ENCODE data around the gene WWTR1.
A peak's percentile ranks its signal among the peaks of the same experiment; 100 is the strongest.

WWTR1 gene

GRCh38 chr3:149667576-149667975, 9.8 kb upstream of the WWTR1 start:
- TF ChIP-seq, protein P1, sequence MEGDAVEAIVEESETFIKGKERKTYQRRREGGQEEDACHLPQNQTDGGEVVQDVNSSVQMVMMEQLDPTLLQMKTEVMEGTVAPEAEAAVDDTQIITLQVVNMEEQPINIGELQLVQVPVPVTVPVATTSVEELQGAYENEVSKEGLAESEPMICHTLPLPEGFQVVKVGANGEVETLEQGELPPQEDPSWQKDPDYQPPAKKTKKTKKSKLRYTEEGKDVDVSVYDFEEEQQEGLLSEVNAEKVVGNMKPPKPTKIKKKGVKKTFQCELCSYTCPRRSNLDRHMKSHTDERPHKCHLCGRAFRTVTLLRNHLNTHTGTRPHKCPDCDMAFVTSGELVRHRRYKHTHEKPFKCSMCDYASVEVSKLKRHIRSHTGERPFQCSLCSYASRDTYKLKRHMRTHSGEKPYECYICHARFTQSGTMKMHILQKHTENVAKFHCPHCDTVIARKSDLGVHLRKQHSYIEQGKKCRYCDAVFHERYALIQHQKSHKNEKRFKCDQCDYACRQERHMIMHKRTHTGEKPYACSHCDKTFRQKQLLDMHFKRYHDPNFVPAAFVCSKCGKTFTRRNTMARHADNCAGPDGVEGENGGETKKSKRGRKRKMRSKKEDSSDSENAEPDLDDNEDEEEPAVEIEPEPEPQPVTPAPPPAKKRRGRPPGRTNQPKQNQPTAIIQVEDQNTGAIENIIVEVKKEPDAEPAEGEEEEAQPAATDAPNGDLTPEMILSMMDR (IDR thresholded peaks at IDR 0.05; ENCODE audit: low read depth, low read length, missing control alignments) = no peak
- no peak for DNase-seq (ENCODE audit: low read depth)
- H3K4me3 ChIP-seq (ENCODE audit: low read depth, low read length) = no peak overlapping the region

- DNase-seq (ENCODE audit: low read depth) = no peak
- no peak overlapping the region for H3K4me3 ChIP-seq (ENCODE audit: low read depth, low read length)
- TF ChIP-seq, protein P1 (IDR thresholded peaks at IDR 0.05; ENCODE audit: low read depth, low read length, missing control alignments) = no peak
Observed at GRCh38 chr3:149663966-149664365, 6.1 kb upstream of the WWTR1 start.

DNA sequence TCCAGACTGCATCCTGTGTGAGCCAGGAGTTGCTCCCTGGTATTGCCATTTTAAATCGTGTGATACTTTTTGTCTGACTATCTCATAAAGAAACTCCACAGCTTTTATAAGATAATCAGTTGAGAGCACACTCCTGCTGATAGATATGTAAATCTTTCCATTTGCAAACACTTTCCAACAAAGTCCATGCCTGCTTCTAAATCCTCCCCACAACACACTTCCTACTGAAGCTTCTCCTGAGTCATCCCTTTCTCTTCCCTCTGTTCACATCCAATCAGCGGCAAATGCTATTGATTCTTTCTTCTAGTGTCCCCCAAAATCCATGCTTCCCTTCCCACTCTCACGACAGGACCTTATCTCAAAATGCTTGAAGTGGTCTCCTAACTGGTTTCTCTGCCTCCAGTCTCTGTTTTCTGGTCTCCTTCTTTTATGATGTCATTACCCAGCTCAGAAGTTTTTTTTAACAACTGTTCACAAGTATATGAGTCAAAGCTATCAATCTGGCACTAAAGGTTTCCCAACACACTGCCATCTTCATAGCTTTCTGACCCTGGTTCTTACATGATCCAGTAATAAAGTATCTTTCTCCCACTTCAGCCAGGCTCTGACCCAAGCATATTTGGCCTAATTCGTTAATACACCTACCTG, 4.5 kb upstream of the WWTR1 start:
- no peak overlapping the region for H3K4me3 ChIP-seq (ENCODE audit: low read depth, low read length)
- TF ChIP-seq, protein P1 (IDR thresholded peaks at IDR 0.05; ENCODE audit: low read depth, low read length, missing control alignments) = no peak
- no peak for DNase-seq (ENCODE audit: low read depth)

- no peak for DNase-seq (ENCODE audit: low read depth)
- TF ChIP-seq, protein P1 (IDR thresholded peaks at IDR 0.05; ENCODE audit: low read depth, low read length, missing control alignments) = no peak
- H3K4me3 ChIP-seq (ENCODE audit: low read depth, low read length) = no peak overlapping the region
Observed at GRCh38 chr3:149660462-149660861, 2.6 kb upstream of the WWTR1 start.

- TF ChIP-seq, protein P1 (IDR thresholded peaks at IDR 0.05; ENCODE audit: low read depth, low read length, missing control alignments) = no peak
- peak overlapping the region; percentile 75 for H3K4me3 ChIP-seq (ENCODE audit: low read depth, low read length)
- no peak for DNase-seq (ENCODE audit: low read depth)
Observed at GRCh38 chr3:149658744-149659497, 1.1 kb upstream of the WWTR1 start.

- DNase-seq (ENCODE audit: low read depth) = no peak
- peak overlapping the region; percentile 75 for H3K4me3 ChIP-seq (ENCODE audit: low read depth, low read length)
- TF ChIP-seq, protein P1 (IDR thresholded peaks at IDR 0.05; ENCODE audit: low read depth, low read length, missing control alignments) = no peak
Observed at GRCh38 chr3:149657321-149657925, 402 bp downstream of the WWTR1 start.
